Transverse colon (tissue), 4 donors: ENCODE results near the gene NAB2. TPM values are rescaled to one million over a fixed set of nuclear protein-coding genes. Genes with fewer than 3 reads are reported as not detected.
A peak's percentile ranks its signal among the peaks of the same experiment; 100 is the strongest.

Experiments
- DNase-seq: peaks from one replicate; pipeline ENCODE4 v3.0.0-alpha.2; 2019
- H3K27ac ChIP-seq, 4 donors: fragments of 200-600 bp; sonication (generic); 2 replicates each; pipeline ENCODE4 v1.5.1; 2016 to 2018; ENCODE audit warnings: inconsistent platforms in 4 of 4
- H3K27me3 ChIP-seq: fragments of 200-600 bp; sonication (generic); 2 replicates; pipeline ENCODE4 v1.5.1; 2017; ENCODE audit warnings: inconsistent platforms
- H3K36me3 ChIP-seq, 4 donors: fragments of 200-600 bp; sonication (generic); 2 replicates each; pipeline ENCODE4 v1.5.1; 2017 to 2019; ENCODE audit warnings: inconsistent platforms in 4 of 4
- H3K4me1 ChIP-seq, 4 donors: fragments of 200-600 bp; sonication (generic); 2 replicates each; pipeline ENCODE4 v1.5.1; 2017 to 2020; ENCODE audit warnings: inconsistent platforms in 4 of 4
- H3K4me3 ChIP-seq, 4 donors: fragments of 200-600 bp; sonication (generic); 1 replicate in 1 of 4; 2 replicates in 3 of 4; pipeline versions ENCODE4 v1.5.1 to v1.6.1; 2017 to 2019; ENCODE audit warnings: inconsistent platforms in 4 of 4
- H3K9me3 ChIP-seq, 2 donors: fragments of 200-600 bp; sonication (generic); 2 replicates each; pipeline ENCODE4 v1.5.1; 2017 to 2019; ENCODE audit warnings: inconsistent platforms in 2 of 2
- CTCF ChIP-seq, 5 experiments: fragments of 200-600 bp in 3 of 5; fragments of 450-650 bp in 2 of 5; sonication (generic) in 3 of 5; IDR thresholded peaks; 1 replicate in 2 of 5; 2 replicates in 3 of 5; pipeline ENCODE4 v1.5.1; 2016 to 2017; ENCODE audit warnings: antibody characterized with exemption in 5 of 5, inconsistent platforms in 3 of 5, mild to moderate bottlenecking in 2 of 5, moderate library complexity in 1 of 5
- EP300 ChIP-seq: sonication (generic); formaldehyde crosslinking; IDR thresholded peaks from one replicate; pipeline ENCODE4 v1.6.1; 2017; ENCODE audit warnings: antibody characterized with exemption, low read depth
- POLR2A ChIP-seq: fragments of 450-650 bp; IDR thresholded peaks from one replicate; pipeline ENCODE4 v1.6.1; 2016; ENCODE audit warnings: antibody characterized with exemption, mild to moderate bottlenecking, moderate library complexity
- POLR2AphosphoS5 ChIP-seq, 3 donors: sonication (generic); formaldehyde crosslinking; IDR thresholded peaks; one replicate each; pipeline ENCODE4 v1.6.1; 2016; ENCODE audit warnings: antibody characterized with exemption in 3 of 3
- WGBS, 2 donors: methylation state at CpG; one replicate each; pipeline ENCODE4 v1.1.5; 2018; ENCODE audit warnings: low coverage in 1 of 2; 5-methylcytosine and 5-hydroxymethylcytosine counted together
- in situ Hi-C, 4 donors: fragments of 200-750 bp; cut with MboI; loops; one replicate each; pipeline versions ENCODE4 v1.15.0 to v1.15.1; 2017; ENCODE audit warnings: low sequenced_read_pairs in 3 of 4, low pct_ligation_motif_present in 1 of 4, low pct_unique_long_range_greater_than_20kb in 1 of 4
- intact Hi-C: fragments of 100-400 bp; cut with DNase I; formaldehyde crosslinking; loops from one replicate; pipeline ENCODE4 v1.15.1; 2023; ENCODE audit warnings: low total_unique reads
- total RNA-seq, 4 donors: library from RNA; depleted of rRNA; stranded (reverse); fragments of >200 nt; gene quantifications; one replicate each; pipeline ENCODE4 v1.1.0, GENCODE V29; 2016

The NAB2 gene
- total RNA-seq, 4 donors from 2014 or later = 2.6 to 9.1 (median 4.7) TPM

- intact Hi-C loops (no loop called here), in situ Hi-C loops (no loop called here)
- TF ChIP-seq POLR2AphosphoS5 (IDR thresholded peaks at IDR 0.05) (no peak), POLR2A (no peak), CTCF (IDR thresholded peaks at IDR 0.05) (no peak), EP300 (no peak)
- WGBS, 2 donors = 7% methylated on average over 12 of the region's 12 CpGs; no CpG with 5 or more reads in 1 of the 2 donors
- H3K27me3 ChIP-seq = no peaks in the 10 kb centered on the region
- H3K27ac ChIP-seq = peak overlapping the region; percentile 94 to 99 (median 96)
- peak overlapping the region; percentile 55 to 79 (median 64) for H3K4me3 ChIP-seq
- H3K36me3 ChIP-seq = no peaks in the 10 kb centered on the region
- H3K4me1 ChIP-seq = peaks cover 27 to 62% (median 51%) of the 10 kb centered on the region in 4 donors
- H3K9me3 ChIP-seq = no peaks in the 10 kb centered on the region
- DNase-seq = peak; percentile 15
Observed at GRCh38 chr12:57129321-57129842, 40.5 kb downstream of the NAB2 start.

GRCh38 chr12:57129889-57130288 lies 41.0 kb downstream of the NAB2 start:
- intact Hi-C loops = no loop called here
- H3K27ac ChIP-seq = peak overlapping the region; percentile 94 to 99 (median 96)
- peak overlapping the region; percentile 55 to 79 (median 64) for H3K4me3 ChIP-seq
- no peaks in the 10 kb centered on the region for H3K9me3 ChIP-seq
- no peaks in the 10 kb centered on the region for H3K36me3 ChIP-seq
- DNase-seq = peak; percentile 38
- H3K4me1 ChIP-seq = peaks cover 30 to 67% (median 54%) of the 10 kb centered on the region in 4 donors
- H3K27me3 ChIP-seq = no peaks in the 10 kb centered on the region
- in situ Hi-C loops = no loop called here
- no peak for TF ChIP-seq POLR2A
- peak in 1 of 3 donors; percentile 49 for TF ChIP-seq POLR2AphosphoS5 (IDR thresholded peaks at IDR 0.05)
- no peak for TF ChIP-seq CTCF (IDR thresholded peaks at IDR 0.05)
- TF ChIP-seq EP300 = no peak

- Histone ChIP-seq H3K27me3 (no peaks in the 10 kb centered on the region), H3K4me3 (no peak overlapping the region), H3K36me3 (no peaks in the 10 kb centered on the region), H3K9me3 (no peaks in the 10 kb centered on the region), H3K4me1 (peaks cover 40 to 78% (median 64%) of the 10 kb centered on the region in 4 donors), H3K27ac (peak overlapping the region; percentile 94 to 99 (median 96))
- DNase-seq = peak; percentile 5
- TF ChIP-seq POLR2AphosphoS5 (IDR thresholded peaks at IDR 0.05) (no peak), CTCF (IDR thresholded peaks at IDR 0.05) (no peak), EP300 (no peak), POLR2A (no peak)
- WGBS, 2 donors = 44 to 60% methylated on average over 2 of the region's 2 CpGs
- intact Hi-C loops = no loop called here
- in situ Hi-C loops = no loop called here
Observed at GRCh38 chr12:57130941-57131340, 42.0 kb downstream of the NAB2 start.

- peak; percentile 7 for DNase-seq
- 63 to 72% methylated on average over 5 to 9 of the region's 9 CpGs for WGBS, 2 donors
- in situ Hi-C loops (no loop called here), intact Hi-C loops (no loop called here)
- Histone ChIP-seq H3K4me1 (peaks cover 35 to 81% (median 60%) of the 10 kb centered on the region in 4 donors), H3K36me3 (no peaks in the 10 kb centered on the region), H3K9me3 (no peaks in the 10 kb centered on the region), H3K4me3 (peak overlapping the region in 1 of 4 donors; percentile 4), H3K27ac (peak overlapping the region; percentile 94 to 99 (median 96)), H3K27me3 (no peaks in the 10 kb centered on the region)
- TF ChIP-seq CTCF (IDR thresholded peaks at IDR 0.05) = no peak
- TF ChIP-seq POLR2A = no peak
- no peak for TF ChIP-seq POLR2AphosphoS5 (IDR thresholded peaks at IDR 0.05)
- TF ChIP-seq EP300 = no peak
Observed at GRCh38 chr12:57131896-57132744, 43.2 kb downstream of the NAB2 start.
